ENCODE results near the gene ARID3B. TPM values are rescaled to one million over a fixed set of nuclear protein-coding genes. Genes with fewer than 3 reads are reported as not detected.

The ARID3B gene
- polyA plus RNA-seq, 2 of the 4 experiments (the other 2 are of a cell fraction), result 2.3 TPM

GRCh38 chr15:74547616-74548015 is 6.6 kb downstream of the ARID3B start:
- H3K4me1 ChIP-seq, result peaks cover 18% of the 10 kb centered on the region
- ATAC-seq (no peak), DNase-seq (ENCODE audit: low read depth in 1 of 2, low spot score in 1 of 2) (no peak), FAIRE-seq (no peak)
- no peak overlapping the region for H3K4me3 ChIP-seq
- no peak for TF ChIP-seq BCL3 (IDR thresholded peaks at IDR 0.05)
- TF ChIP-seq HEYL (CRISPR knock-in tag; IDR thresholded peaks at IDR 0.05), result no peak
- 91% methylated on average over 3 of the region's 3 CpGs for WGBS (ENCODE audit: missing lambda C conversion rate)
- H3K4me2 ChIP-seq, result no peak overlapping the region
- H3K27ac ChIP-seq, result no peak overlapping the region
- ChIA-PET CTCF (interaction anchor here (2.4 kb wide), 1 partner anchor 172 kb away, joined by 6 read pairs; no protein-coding TSS in a partner anchor), POLR2A (no interaction called here)
- no peaks in the 10 kb centered on the region for H3K9me3 ChIP-seq

GRCh38 chr15:74548241-74548640 is 7.2 kb downstream of the ARID3B start:
- ATAC-seq, result no peak
- no peaks in the 10 kb centered on the region for H3K9me3 ChIP-seq
- DNase-seq (ENCODE audit: low read depth in 1 of 2, low spot score in 1 of 2), result no peak

GRCh38 chr15:74549816-74550215 is 8.8 kb downstream of the ARID3B start:
- FAIRE-seq (no peak), DNase-seq (ENCODE audit: low read depth in 1 of 2, low spot score in 1 of 2) (no peak), ATAC-seq (no peak)
- H3K4me1 ChIP-seq, result peaks cover 18% of the 10 kb centered on the region
- ChIA-PET CTCF (interaction anchor here (0.8 to 1.2 kb wide), 2 partner anchors 43 to 72 kb away, joined by 3 read pairs; no protein-coding TSS in a partner anchor), POLR2A (no interaction called here)
- no peak overlapping the region for H3K27ac ChIP-seq
- no peak overlapping the region for H3K4me2 ChIP-seq
- no peaks in the 10 kb centered on the region for H3K9me3 ChIP-seq
- WGBS (ENCODE audit: missing lambda C conversion rate), result 88% methylated on average over 5 of the region's 5 CpGs
- TF ChIP-seq RNF2 (IDR thresholded peaks at IDR 0.05; ENCODE audit: borderline replicate concordance, low read depth) (no peak), ZSCAN20 (CRISPR knock-in tag; IDR thresholded peaks at IDR 0.05) (no peak), EHF (CRISPR knock-in tag; IDR thresholded peaks at IDR 0.05) (no peak), ZC3H11A (IDR thresholded peaks at IDR 0.05) (no peak), RFX5 (IDR thresholded peaks at IDR 0.05) (no peak), BCL3 (IDR thresholded peaks at IDR 0.05) (no peak), MAZ (IDR thresholded peaks at IDR 0.05; ENCODE audit: borderline replicate concordance, low read depth, low read length) (no peak), JUN (IDR thresholded peaks at IDR 0.05) (no peak), EP300 (IDR thresholded peaks at IDR 0.05) (no peak), ATOH8 (CRISPR knock-in tag; IDR thresholded peaks at IDR 0.05; ENCODE audit: low read depth) (no peak), FOSL2 (IDR thresholded peaks at IDR 0.05) (no peak), FOSL2 (CRISPR knock-in tag; IDR thresholded peaks at IDR 0.05) (no peak), ZNF302 (CRISPR knock-in tag; IDR thresholded peaks at IDR 0.05) (no peak), ZFP36 (IDR thresholded peaks at IDR 0.05; ENCODE audit: borderline replicate concordance, partially characterized antibody) (no peak), TP53 (CRISPR knock-in tag; IDR thresholded peaks at IDR 0.05) (no peak), HEYL (CRISPR knock-in tag; IDR thresholded peaks at IDR 0.05) (no peak)
- H3K4me3 ChIP-seq, result no peak overlapping the region

More at GRCh38 chr15:74548241-74548640, 7.2 kb downstream of the ARID3B start:
- CTCF ChIA-PET, result interaction anchor here (0.6 kb wide), 1 partner anchor 15 kb away, joined by 3 read pairs; no protein-coding TSS in a partner anchor
- POLR2A ChIA-PET, result no interaction called here
- no peak overlapping the region for H3K4me2 ChIP-seq
- FAIRE-seq, result no peak
- H3K27ac ChIP-seq, result no peak overlapping the region
- TF ChIP-seq CBX8 (IDR thresholded peaks at IDR 0.05) (no peak), SMC3 (IDR thresholded peaks at IDR 0.05) (no peak), TP53 (CRISPR knock-in tag; IDR thresholded peaks at IDR 0.05) (no peak)
- WGBS (ENCODE audit: missing lambda C conversion rate), result 88% methylated on average over 5 of the region's 5 CpGs
- peaks cover 18% of the 10 kb centered on the region for H3K4me1 ChIP-seq
- H3K4me3 ChIP-seq, result no peak overlapping the region

- POLR2A ChIA-PET, result no interaction called here
- CTCF ChIA-PET, result interaction anchor here (1.0 kb wide), 1 partner anchor 81 kb away, joined by 3 read pairs; no protein-coding TSS in a partner anchor
- H3K4me2 ChIP-seq, result no peak overlapping the region
- no peaks in the 10 kb centered on the region for H3K9me3 ChIP-seq
- WGBS (ENCODE audit: missing lambda C conversion rate), result 95% methylated on average over 3 of the region's 3 CpGs
- ATAC-seq (no peak), FAIRE-seq (no peak), DNase-seq (ENCODE audit: low read depth in 1 of 2, low spot score in 1 of 2) (no peak)
- no peak overlapping the region for H3K4me3 ChIP-seq
- H3K4me1 ChIP-seq, result peaks cover 1% of the 10 kb centered on the region; the same call in 2 of the 3 replicates
- no peak for TF ChIP-seq HES2 (IDR thresholded peaks at IDR 0.05)
- no peak overlapping the region for H3K27ac ChIP-seq
Observed at GRCh38 chr15:74551714-74552113, 10.7 kb downstream of the ARID3B start.

Data from A549 (cell line).